Psoas muscle (tissue), 8 donors: ENCODE data around the gene S100A16. TPM values are rescaled to one million over a fixed set of nuclear protein-coding genes. Genes with fewer than 3 reads are reported as not detected.

Experiments
- ATAC-seq, 4 donors: fragments of 200-7000 bp; cut with Tn5 transposase; one replicate each; pipeline ENCODE4 v1.9.1; 2020; ENCODE audit warnings: moderate library complexity in 3 of 4, mild to moderate bottlenecking in 2 of 4
- DNase-seq, 2 donors: peaks; one replicate each; pipeline ENCODE4 v3.0.0-alpha.2; 2020
- H3K27ac ChIP-seq: fragments of 200-600 bp; one replicate; pipeline ENCODE4 v1.8.0; 2022
- H3K27me3 ChIP-seq, 3 donors: fragments of 200-600 bp in 1 of 3; one replicate each; pipeline versions ENCODE4 v1.6.1 to v1.8.0; 2013 to 2022; ENCODE audit warnings: low read length in 2 of 3, mild to moderate bottlenecking in 2 of 3, moderate library complexity in 1 of 3; ENCODE audit not compliant: insufficient read depth in 3 of 3
- H3K36me3 ChIP-seq, 2 donors: fragments of 200-600 bp in 1 of 2; one replicate each; pipeline versions ENCODE4 v1.6.1 to v1.8.0; 2013 to 2022; ENCODE audit warnings: low read depth in 1 of 2, mild to moderate bottlenecking in 1 of 2, moderate library complexity in 1 of 2; ENCODE audit not compliant: insufficient read depth in 1 of 2
- H3K4me1 ChIP-seq: fragments of 200-600 bp; one replicate; pipeline ENCODE4 v1.8.0; 2022
- H3K4me3 ChIP-seq: fragments of 200-600 bp; one replicate; pipeline ENCODE4 v1.8.0; 2022; ENCODE audit warnings: mild to moderate bottlenecking
- H3K9me3 ChIP-seq: fragments of 200-600 bp; one replicate; pipeline ENCODE4 v1.8.0; 2022
- WGBS, 3 donors: extraction: QIAGEN DNeasy Blood & Tissue Kit; methylation state at CpG; one replicate each; pipeline versions ENCODE4 v1.1.6 to v1.1.7; 2013; 5-methylcytosine and 5-hydroxymethylcytosine counted together
- intact Hi-C, 2 donors: fragments of 100-400 bp; cut with DNase I; formaldehyde crosslinking; loops; one replicate each; pipeline versions ENCODE4 v1.11.0 to v1.14.2; 2022
- polyA plus RNA-seq, 3 donors: library from polyadenylated mRNA; stranded (reverse); fragments of 200-250 nt; gene quantifications; one replicate each; pipeline ENCODE4 v1.2.3, GENCODE V29; 2013
- total RNA-seq, 4 donors: library from RNA; stranded (reverse); fragmentation: NEBNext Ultra II Directional in 2 of 4; extraction: Animal tissue kit (Norgen Biotek cat#: 25700) in 2 of 4; gene quantifications; one replicate each; pipeline versions ENCODE4 v1.2.1 to v1.2.4, GENCODE V29; 2021 to 2023
- TF ChIP-seq, protein P1 (sequence below): fragments of 200-600 bp; IDR thresholded peaks from one replicate; pipeline ENCODE4 v1.8.0; 2022; ENCODE audit warnings: antibody characterized with exemption
- donor health status: healthy with polysubstance abuse.
- donor health status: DM: no; HTN: no; CAD: no; lungs with moderate emphysema.
- donor health status: Bipolar disorder and iron deficiency.
- donor health status: healthy.
- donor health status: DM: yes; HTN: yes; CAD: no.
- donor health status: DM: no; HTN: no; CAD: no.
- donor health status: DM: no; HTN: no; CAD: no.
- donor health status: DM: yes; HTN: yes; CAD: no.

S100A16 gene
- total and polyA plus RNA-seq, 7 donors, result 23.3 to 251 (median 38.1) TPM

DNA sequence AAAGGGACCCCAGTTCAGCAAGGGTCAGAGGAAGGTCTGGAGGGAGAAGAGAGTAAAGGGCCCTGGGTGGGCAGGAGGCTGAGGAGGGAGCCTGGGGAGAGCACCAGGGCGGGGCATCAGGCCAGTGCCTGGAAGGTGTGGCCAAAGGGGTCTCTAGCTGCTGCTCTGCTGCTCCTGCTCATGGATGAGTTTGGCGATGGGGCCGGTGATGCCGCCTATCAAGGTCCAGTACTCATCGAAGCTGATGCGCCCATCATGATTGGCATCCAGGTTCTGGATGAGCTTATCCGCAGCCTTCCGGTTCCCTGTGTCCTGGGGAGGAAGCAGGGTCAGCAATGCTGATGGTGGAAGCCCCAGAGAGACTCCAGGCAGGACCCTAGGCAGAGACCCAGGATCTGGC, 5.6 kb downstream of the S100A16 start:
- H3K4me1 ChIP-seq, result peaks cover 22% of the 10 kb centered on the region
- no peak overlapping the region for H3K27ac ChIP-seq
- intact Hi-C loops, result no loop called here
- TF ChIP-seq, protein P1, sequence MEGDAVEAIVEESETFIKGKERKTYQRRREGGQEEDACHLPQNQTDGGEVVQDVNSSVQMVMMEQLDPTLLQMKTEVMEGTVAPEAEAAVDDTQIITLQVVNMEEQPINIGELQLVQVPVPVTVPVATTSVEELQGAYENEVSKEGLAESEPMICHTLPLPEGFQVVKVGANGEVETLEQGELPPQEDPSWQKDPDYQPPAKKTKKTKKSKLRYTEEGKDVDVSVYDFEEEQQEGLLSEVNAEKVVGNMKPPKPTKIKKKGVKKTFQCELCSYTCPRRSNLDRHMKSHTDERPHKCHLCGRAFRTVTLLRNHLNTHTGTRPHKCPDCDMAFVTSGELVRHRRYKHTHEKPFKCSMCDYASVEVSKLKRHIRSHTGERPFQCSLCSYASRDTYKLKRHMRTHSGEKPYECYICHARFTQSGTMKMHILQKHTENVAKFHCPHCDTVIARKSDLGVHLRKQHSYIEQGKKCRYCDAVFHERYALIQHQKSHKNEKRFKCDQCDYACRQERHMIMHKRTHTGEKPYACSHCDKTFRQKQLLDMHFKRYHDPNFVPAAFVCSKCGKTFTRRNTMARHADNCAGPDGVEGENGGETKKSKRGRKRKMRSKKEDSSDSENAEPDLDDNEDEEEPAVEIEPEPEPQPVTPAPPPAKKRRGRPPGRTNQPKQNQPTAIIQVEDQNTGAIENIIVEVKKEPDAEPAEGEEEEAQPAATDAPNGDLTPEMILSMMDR, result no peak
- H3K4me3 ChIP-seq, result peak overlapping the region; percentile 66
- no peak for DNase-seq
- no peaks in the 10 kb centered on the region for H3K27me3 ChIP-seq
- H3K9me3 ChIP-seq, result no peaks in the 10 kb centered on the region
- WGBS, 3 donors, result 84 to 92% (median 87%) methylated on average over 8 of the region's 8 CpGs
- no peak for ATAC-seq
- H3K36me3 ChIP-seq, result peaks cover 0 to 29% of the 10 kb centered on the region in 2 donors

DNA sequence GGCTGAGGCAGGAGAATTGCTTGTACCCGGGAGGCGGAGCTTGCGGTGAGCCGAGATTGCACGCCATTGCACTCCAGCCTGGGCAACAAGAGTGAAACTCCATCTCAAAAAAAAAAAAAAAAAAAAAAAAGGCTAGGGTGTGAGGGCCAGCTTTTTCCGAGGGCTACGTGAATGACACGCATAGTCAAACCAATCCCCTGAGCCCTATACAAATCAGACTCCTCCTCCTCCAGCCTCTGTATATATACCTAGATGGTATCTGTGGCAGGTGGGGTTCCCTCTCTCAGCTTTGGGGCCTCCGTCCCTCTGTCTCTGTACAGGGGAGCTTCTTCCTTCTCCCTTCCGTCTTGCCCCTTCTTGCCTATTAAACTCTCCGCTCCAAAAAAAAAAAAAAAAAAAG, 6.7 kb downstream of the S100A16 start:
- H3K27me3 ChIP-seq, result no peaks in the 10 kb centered on the region
- peaks cover 0 to 29% of the 10 kb centered on the region in 2 donors for H3K36me3 ChIP-seq
- no peaks in the 10 kb centered on the region for H3K9me3 ChIP-seq
- DNase-seq (no peak), ATAC-seq (no peak)
- intact Hi-C loops, result no loop called here
- TF ChIP-seq, protein P1, result no peak
- no peak overlapping the region for H3K4me3 ChIP-seq
- WGBS, 3 donors, result 90 to 96% (median 94%) methylated on average over 11 of the region's 11 CpGs
- H3K27ac ChIP-seq, result no peak overlapping the region
- peaks cover 22% of the 10 kb centered on the region for H3K4me1 ChIP-seq

DNA sequence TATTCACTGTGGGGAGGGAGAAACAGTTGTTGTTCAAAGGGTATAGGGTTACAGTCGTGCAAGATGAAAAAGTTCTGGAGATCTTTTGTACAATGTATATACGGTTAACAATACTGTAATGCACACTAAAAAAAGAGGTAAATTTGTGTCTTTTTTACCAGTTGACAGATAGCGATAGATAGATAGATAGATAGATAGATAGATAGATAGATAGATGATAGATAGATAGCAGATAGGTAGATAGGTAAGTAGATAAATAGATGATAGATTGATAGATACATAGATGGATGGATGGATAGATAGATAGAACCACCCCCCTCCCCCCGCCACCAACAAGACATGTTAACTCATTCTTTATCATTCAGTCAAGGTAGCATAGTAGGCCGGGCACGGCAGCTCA, 10.2 kb downstream of the S100A16 start:
- Histone ChIP-seq H3K36me3 (peaks cover 0 to 27% of the 10 kb centered on the region in 2 donors), H3K9me3 (no peaks in the 10 kb centered on the region), H3K27ac (no peak overlapping the region), H3K27me3 (no peaks in the 10 kb centered on the region), H3K4me1 (no peaks in the 10 kb centered on the region), H3K4me3 (no peak overlapping the region)
- TF ChIP-seq, protein P1, result no peak
- intact Hi-C loops, result no loop called here
- ATAC-seq (no peak), DNase-seq (no peak)
- 86 to 89% (median 88%) methylated on average over 6 of the region's 6 CpGs for WGBS, 3 donors

DNA sequence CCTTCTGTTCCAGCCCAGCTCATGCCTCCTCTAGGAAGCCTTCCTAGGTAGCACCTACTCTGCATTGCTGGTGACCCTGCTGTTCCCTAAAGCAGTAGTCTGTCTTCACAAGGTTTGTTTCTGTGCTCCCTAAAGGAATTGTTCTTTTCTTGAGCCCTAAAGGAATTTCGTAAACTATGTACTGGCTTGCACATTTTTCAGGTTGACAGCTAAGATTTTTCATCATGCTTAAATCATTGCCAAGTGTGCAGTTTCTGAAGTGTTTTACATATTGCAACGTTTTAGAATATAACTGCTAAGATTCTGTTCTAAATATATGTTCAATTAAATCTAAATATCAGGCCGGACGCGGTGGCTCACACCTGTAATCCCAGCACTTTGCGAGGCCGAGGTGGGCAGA, 13.1 kb downstream of the S100A16 start:
- Histone ChIP-seq H3K27me3 (no peaks in the 10 kb centered on the region), H3K27ac (no peak overlapping the region), H3K4me1 (no peaks in the 10 kb centered on the region), H3K36me3 (no peaks in the 10 kb centered on the region), H3K9me3 (no peaks in the 10 kb centered on the region), H3K4me3 (no peak overlapping the region)
- intact Hi-C loops, result no loop called here
- TF ChIP-seq, protein P1, result no peak
- ATAC-seq, result no peak
- 92 to 93% (median 93%) methylated on average over 7 of the region's 7 CpGs for WGBS, 3 donors
- no peak for DNase-seq
